GM19438 (cell line): ENCODE measurements around the gene SYNDIG1.

Source experiments
- ATAC-seq: cut with Tn5 transposase; IDR thresholded peaks from one replicate; pipeline ENCODE4 v1.9.1; 2021; ENCODE audit warnings: low read depth; ENCODE audit not compliant: unreplicated experiment

The SYNDIG1 gene

DNA sequence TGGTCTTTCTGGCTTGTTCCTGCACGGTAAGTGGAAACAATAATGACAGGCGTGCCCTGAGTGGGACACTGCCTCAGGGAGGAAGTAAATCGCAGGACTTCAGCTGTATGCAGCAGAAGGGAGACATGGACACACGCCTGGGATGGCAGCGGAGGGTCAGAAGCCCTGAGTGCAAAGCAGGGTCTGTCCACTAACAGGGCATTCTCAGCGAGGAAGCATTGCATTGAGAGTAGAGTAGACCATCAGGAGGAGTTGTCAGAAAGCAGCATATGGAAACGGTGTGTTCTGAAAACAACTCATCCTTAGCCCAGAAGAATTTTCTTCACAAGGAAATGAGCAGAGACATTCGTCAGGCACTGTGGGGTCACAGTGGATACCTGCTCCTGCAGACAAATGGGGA lies 134.0 kb downstream of the SYNDIG1 start:
- no peak for ATAC-seq

- no peak for ATAC-seq
Measured at GRCh38 chr20:24604966-24605665, 135.7 kb downstream of the SYNDIG1 start.

DNA sequence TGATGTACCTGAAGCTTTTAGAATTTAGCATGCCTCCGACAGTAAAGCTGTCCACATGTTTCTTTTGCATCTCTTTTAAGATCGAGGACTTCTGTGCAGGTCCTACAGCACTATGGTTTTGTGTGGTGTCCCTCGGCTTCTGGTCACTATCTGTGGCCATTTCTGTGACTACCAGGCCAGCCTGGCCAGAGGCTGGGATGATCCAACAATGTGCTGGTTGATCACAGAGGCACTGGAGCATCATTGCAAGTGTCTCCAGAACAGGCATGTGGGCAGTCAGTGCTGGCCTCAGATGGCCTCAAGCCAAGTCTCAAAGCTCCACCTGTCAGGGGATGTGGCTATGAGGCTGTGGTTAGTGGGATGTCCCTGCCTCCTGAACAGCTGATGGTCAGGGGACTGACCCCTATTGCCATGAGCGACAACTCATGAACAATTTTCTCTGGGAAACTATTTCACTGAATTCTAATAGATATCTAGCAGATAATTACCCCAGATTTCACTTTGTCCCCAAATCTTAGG lies 136.6 kb downstream of the SYNDIG1 start:
- no peak for ATAC-seq

- no peak for ATAC-seq
Measured at GRCh38 chr20:24607402-24607801, 138.0 kb downstream of the SYNDIG1 start.

GRCh38 chr20:24608926-24609667 lies 139.7 kb downstream of the SYNDIG1 start:
- ATAC-seq = peak; percentile 54

- ATAC-seq = no peak
Measured at GRCh38 chr20:24609757-24610156, 140.3 kb downstream of the SYNDIG1 start.

- ATAC-seq = no peak
Measured at GRCh38 chr20:24610341-24611115, 141.1 kb downstream of the SYNDIG1 start.

DNA sequence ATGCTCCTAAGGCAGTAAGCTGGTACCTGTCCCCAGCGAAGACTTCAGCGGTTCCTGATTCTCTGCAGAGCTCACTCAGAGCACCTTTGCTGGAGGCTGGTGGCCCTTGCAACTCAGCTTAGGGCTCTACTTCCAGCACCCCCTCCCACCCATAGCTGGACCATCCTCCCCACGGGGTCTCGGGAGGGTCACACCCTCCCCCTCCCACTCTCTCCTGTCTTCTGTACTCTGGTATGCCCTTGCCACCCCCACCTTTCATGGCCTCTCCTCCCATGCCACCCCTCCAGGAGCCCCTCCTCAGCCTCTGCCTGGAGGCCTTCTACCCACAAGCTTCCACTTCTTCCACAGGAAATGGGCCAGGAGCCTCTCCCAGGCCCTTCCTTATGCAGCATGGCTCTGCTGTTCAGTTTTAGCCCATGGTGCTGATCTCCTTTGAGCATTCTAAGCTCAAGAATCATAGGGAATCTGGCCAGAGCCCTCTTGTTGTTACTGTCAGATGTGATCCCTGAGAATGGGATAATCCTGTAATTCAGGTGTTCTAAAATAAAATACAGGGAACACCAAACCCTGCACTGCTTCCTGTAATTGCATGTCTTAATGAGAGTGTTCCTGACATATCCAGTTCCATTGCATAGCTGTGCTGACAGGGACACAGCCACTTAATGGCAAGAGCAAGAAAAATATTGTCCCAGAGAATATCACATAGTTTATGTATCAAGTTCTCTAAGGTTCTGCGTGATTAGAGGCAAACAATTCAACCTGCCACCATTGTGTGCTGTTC lies 142.1 kb downstream of the SYNDIG1 start:
- no peak for ATAC-seq

DNA sequence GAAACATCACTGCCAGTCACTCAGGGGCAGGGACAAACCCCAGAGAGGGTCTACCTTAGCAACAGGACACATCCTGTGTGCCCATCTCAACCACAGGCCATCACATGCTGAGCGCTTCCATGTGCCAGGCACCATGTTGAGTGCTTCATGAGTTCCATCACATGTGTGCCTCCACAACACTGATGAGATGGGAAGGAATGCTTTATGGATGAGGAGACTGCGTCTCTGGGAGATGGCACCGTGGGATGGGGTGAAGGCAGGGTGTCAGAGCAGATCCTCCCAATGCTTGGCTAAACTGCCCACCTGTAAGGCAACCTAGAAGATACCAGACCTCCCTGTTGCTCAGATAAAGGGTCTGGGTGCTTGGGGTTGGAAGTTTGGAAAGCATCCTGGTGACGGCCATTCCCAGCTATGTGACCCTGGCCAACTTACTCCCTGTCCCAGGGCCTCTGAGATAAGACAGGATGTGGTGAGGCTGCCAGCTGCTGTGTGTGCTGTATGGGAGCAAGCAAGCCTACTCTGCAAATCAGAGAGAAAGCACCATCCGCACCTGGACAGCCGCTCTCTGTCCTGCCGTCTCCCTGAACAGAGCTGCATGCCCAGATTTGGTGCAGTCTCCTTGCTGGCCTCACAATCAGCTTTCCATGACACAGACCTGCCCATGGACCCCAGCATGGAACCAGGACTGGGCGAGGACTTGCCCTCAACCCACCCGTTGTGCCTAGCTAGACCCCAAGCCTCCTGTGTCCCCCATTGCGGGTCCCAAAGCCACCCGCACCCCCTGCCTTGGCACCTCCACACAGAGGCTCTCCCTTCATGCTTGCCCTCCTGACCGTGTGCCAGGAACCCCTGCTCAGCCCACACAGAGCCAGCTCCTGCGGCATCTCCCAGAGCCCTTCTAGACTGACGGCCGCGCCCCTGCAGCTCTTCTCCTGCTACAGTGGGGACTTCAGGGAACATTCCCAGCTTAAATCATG lies 143.7 kb downstream of the SYNDIG1 start:
- no peak for ATAC-seq

DNA sequence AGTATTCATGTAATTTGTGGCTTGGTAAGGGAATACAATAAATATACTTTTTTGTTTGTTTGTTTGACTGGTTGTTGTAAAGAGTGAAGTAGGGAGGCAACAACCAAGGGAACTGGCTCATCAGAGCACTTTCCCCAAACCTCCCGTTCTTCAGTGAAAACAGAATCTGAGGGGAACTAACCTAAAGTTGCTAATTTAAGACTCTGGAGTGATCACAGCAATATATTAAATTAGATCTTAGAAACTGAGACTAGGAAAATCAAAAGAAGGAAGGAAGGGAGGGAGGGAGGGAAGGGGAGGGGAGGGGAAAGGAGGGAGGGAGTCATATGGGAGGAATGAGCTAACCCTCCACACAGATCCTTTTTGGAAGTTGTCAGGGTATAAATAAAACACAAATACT lies 144.9 kb downstream of the SYNDIG1 start:
- ATAC-seq = no peak

DNA sequence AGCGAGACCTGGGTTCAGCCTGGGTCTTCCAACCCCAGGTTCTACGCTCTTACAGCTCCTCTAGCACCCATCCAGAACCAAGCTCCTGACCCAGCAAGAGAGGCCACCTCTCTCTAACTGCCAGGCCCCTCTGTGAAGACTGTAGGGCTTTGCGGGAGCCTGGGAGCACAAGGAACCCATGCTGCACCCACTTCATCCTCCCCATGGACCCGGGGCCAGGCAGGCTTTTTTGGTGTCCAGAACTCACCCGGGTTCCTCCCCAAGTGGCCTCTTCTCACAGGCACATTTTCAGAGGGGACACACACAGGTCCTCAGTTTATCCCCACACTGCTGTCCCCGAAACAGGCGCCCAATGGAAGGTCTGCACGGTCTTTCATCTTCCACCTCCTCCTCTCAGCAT lies 145.9 kb downstream of the SYNDIG1 start:
- no peak for ATAC-seq

GRCh38 chr20:24616258-24617079 lies 147.0 kb downstream of the SYNDIG1 start:
- ATAC-seq = no peak

DNA sequence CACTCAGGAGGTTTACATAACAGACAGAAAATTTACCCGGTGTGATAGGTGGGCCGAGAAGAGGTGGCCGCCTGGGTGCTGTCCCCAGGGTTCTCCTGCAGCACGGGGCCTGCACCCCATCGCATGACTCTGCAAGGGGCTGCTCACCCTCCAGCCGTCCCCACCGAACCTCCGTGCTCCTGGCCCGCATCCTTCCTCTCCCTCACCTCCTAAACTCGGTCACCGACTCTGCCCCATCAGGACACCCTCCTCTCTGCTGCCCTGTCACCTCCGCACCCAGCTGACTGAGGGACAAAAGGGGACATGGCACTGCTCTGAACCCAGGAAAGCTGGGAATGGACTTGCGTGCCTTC lies 147.6 kb downstream of the SYNDIG1 start:
- ATAC-seq = no peak

GRCh38 chr20:24617757-24618450 lies 148.5 kb downstream of the SYNDIG1 start:
- no peak for ATAC-seq

DNA sequence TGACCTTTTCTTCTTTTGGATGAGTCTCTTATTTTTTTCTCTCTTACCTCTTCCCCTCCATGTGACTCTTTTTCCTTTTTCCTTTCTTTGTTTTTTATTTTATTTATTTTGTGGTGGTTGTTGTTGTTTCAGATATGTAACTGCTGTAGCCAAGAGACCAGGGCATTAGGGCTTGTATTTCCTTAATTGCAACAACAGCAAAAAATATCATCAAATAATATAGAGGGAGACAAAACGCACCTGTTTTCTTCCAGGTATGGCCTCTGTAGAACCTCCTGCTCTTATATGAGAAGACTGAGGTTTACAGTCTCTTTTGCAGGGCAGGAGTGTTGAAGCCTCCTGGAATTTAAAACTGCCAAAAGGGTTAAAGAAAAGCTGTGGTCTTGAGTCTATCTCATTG lies 149.3 kb downstream of the SYNDIG1 start:
- no peak for ATAC-seq

GRCh38 chr20:24619212-24619611 lies 149.8 kb downstream of the SYNDIG1 start:
- peak; percentile 75 for ATAC-seq

GRCh38 chr20:24620937-24621519 lies 151.6 kb downstream of the SYNDIG1 start:
- no peak for ATAC-seq

GRCh38 chr20:24622856-24623255 lies 153.4 kb downstream of the SYNDIG1 start:
- no peak for ATAC-seq
